Loucy (cell line): ENCODE results near the gene UTF1.

Source experiments
- CTCF ChIP-seq: fragments of 200-600 bp; sonication (generic); conservative IDR thresholded peaks from 2 replicates; pipeline ENCODE4 v1.5.1; 2014; ENCODE audit warnings: mild to moderate bottlenecking, antibody characterized with exemption, low read length
- EZH2phosphoT487 ChIP-seq: fragments of 200-600 bp; IDR thresholded peaks from 2 replicates; pipeline ENCODE4 v1.6.1; 2018; ENCODE audit warnings: antibody characterized with exemption, mild to moderate bottlenecking, moderate library complexity, borderline replicate concordance

GRCh38 chr10:133210398-133211140 is 19.4 kb upstream of the UTF1 start:
- TF ChIP-seq CTCF (no peak), EZH2phosphoT487 (no peak)
